GM19397 (cell line): Measurements from ENCODE around the gene TRIM34.
A peak's percentile ranks its signal among the peaks of the same experiment; 100 is the strongest.
"Not testable (repeated sequence)": the region's sequence is repeated elsewhere in the genome, so short reads cannot be mapped to it uniquely, and the experiment has no call there.

Source experiments
- ATAC-seq: cut with Tn5 transposase; IDR thresholded peaks from one replicate; pipeline ENCODE4 v1.9.1; 2021; ENCODE audit warnings: mild to moderate bottlenecking, moderate library complexity; ENCODE audit not compliant: unreplicated experiment

The TRIM34 gene, protein sequence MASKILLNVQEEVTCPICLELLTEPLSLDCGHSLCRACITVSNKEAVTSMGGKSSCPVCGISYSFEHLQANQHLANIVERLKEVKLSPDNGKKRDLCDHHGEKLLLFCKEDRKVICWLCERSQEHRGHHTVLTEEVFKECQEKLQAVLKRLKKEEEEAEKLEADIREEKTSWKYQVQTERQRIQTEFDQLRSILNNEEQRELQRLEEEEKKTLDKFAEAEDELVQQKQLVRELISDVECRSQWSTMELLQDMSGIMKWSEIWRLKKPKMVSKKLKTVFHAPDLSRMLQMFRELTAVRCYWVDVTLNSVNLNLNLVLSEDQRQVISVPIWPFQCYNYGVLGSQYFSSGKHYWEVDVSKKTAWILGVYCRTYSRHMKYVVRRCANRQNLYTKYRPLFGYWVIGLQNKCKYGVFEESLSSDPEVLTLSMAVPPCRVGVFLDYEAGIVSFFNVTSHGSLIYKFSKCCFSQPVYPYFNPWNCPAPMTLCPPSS

DNA sequence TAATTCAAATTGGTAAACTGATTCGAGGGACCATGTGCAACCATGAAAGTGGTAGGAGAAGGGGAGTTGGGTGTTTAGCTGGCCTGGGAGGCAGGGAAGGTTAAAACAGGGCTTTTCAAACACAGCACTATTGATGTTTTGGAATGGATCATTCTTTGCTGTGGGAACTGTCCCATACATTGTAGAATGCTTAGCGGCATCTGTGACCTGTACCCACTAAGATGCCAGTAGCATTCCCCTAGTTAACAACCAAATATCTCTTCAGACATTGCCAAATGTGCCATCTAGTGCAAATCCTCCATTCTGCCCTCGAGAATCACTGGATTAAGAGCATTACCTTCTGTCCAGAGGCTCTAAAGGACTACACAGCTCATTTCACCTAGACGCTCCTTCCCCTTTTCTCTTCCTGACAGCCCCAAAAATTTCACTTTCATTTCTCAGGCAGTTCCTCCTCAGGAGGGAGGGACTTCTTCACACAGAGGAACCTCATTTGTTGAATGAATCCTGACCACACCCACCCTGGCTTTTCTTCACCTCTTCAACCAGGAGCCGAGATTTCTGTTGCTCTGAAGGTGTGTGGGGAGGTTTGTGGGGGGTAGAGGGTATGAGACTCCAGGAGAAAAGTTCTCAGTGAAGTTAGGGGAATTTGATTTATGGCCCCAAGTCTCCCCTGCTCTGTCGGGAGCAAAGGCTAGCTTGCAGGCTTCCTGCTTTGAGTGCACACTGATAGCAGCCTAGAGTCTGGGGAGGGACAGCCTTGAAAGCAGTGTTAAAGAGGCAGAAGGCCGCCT is at the start of gene TRIM34:
TRIM34 (plus strand) TSS at position 513 of the 791 bp plus-strand sequence. CDS start 7,331 bp downstream, outside the sequence.
- peak; percentile 93 for ATAC-seq

DNA sequence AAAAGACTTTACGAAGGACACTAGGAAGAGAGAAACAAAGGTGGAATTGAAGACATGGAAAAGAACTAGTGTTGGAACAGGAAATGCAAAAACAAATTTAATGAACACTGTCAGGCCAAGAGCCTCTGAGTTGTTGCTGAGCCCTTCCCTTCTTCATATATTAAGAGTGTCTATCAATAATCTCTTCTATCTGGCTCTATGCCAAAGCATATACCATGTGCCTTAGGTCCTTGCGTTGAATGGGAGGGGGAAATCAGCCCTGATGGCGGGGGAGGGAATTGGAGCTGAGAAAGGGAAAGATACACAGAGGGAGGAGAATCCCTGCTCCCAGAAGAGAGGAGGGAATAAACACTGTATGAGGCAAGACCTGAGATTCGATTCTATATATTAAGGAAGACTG is 49.6 kb upstream of the TRIM34 start:
- no peak for ATAC-seq

DNA sequence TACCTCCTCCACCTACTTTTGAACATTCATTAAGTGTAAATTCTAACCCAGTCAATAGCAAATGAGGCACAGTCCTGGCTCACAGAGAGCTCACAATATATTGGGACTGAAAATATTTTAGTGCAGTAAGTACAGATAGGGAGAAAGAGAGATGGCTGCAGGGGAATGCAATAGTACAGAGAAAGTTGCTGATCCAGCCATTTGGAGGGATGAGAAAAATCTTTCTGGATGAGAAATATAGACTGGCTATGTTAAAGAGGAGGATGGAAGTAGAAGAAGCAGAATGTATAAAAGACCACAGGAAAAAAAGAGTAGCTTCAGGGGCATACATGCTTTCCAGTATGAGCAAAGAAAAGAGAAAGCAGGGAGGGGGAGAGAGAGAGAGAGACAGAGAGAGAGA is 47.7 kb upstream of the TRIM34 start:
- no peak for ATAC-seq

DNA sequence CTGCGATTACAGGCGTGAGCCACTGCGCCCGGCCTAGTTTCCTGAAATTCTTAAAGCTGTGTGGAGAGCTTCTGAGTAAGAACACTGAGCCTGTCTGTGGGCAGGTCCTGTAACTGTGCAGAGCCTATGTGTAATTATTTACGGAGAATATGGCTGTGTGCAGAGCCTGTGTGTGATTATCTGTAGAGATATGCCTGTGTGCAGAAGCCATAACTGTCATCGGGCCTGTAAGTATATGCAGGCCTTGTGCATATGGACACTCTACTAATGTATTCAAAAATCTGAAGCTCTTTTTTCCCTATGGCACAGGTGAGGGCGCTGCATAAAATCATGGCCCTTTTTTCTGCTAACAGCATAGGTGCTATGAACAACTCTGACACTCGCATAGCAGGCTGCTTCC is 44.2 kb upstream of the TRIM34 start, which contains the start of gene OR52B6:
OR52B6 (plus strand) TSS at position 301 of the 400 bp plus-strand sequence; CDS start at position 301, 0 bp downstream.
- no peak for ATAC-seq

GRCh38 chr11:5581014-5581413 is 43.8 kb upstream of the TRIM34 start:
- no peak for ATAC-seq

DNA sequence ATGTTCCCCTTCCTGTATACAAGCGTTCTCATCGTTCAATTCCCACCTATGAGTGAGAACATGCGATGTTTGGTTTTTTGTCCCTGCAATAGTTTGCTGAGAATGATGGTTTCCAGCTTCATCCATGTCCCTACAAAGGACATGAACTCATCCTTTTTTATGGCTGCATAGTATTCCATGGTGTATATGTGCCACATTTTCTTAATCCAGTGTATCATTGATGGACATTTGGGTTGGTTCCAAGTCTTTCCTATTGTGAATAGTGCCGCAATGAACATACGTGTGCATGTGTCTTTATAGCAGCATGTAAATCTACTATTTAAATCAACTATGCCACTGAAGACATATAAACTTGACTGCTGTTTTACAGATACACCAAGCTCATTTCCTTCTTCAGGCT is 40.3 kb upstream of the TRIM34 start:
- ATAC-seq = not testable (repeated sequence)

- ATAC-seq = not testable (repeated sequence)
Measured at GRCh38 chr11:5589906-5590305, 34.9 kb upstream of the TRIM34 start.

- no peak for ATAC-seq
Measured at GRCh38 chr11:5591613-5592012, 33.2 kb upstream of the TRIM34 start.

DNA sequence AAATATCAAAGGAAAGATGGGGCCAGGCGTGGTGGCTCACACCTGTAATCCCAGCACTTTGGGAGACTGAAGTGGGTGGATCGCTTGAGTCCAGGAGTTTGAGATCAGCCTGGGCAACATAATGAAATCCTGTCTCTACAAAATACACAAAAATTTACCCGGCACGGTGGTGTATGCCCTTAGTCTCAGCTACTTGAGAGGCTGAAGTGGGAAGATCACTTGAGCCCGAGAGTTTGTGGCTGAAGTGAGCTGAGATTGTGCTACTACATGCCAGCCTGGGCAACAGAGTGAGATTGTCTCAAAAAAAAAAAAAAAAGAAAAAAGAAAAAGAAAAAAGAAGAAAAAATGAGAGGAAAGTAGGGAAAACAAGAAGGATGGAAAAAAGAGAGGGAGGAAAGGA is 32.2 kb upstream of the TRIM34 start:
- no peak for ATAC-seq

- ATAC-seq = no peak
Measured at GRCh38 chr11:5593146-5593545, 31.7 kb upstream of the TRIM34 start.

GRCh38 chr11:5596607-5597201 is 28.1 kb upstream of the TRIM34 start, which contains the start of gene TRIM6:
TSS of gene TRIM6 (plus strand) at chr11:5596637. CDS start at chr11:5596898, 261 bp downstream.
- ATAC-seq = peak; percentile 39

DNA sequence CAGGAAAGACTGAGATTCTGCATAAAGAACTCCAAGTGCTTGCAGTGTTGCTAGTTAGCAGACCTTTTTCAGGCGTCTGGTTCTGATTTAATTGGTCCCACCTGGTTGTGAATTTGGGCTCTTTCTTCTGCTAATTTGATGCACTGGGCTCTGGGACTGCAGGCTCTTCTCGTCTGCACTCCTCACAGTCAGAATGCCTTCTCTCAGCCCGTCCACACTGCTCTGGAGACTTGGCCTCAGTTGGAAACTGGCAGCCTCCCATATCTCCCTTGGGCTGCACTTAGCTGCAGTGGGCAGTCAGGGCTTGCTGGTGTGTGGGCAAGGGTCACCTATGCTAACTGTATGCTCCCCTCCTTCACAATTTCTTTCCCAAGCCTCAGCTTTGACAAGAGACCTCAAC is 26.8 kb upstream of the TRIM34 start:
- no peak for ATAC-seq

DNA sequence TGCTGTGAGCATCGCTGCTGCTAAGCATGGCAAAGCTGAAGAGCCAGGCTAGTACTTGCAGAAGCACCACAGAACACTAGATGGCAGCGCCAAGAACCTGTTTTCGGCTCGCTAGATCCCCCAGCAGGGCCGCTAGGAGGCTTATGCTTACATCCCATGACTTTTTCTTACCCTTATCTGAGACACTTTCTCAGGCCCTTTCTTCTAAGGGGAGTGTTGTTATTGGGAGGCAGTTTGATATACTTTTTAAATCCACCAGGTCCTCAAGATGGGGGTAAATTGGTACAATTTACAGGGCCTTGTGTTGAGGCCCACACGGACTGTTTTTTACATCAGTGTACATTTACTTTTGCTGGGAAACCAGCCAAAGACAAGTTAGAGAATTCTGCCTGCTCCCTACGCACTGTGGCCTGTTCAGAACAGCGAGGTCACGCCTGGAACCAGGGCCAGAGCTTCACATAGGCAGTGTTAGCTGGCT is 24.4 kb upstream of the TRIM34 start:
- ATAC-seq = peak; percentile 93

- ATAC-seq = not testable (repeated sequence)
Measured at GRCh38 chr11:5602791-5603190, 22.0 kb upstream of the TRIM34 start.

GRCh38 chr11:5603326-5603725 is 21.5 kb upstream of the TRIM34 start:
- no peak for ATAC-seq

DNA sequence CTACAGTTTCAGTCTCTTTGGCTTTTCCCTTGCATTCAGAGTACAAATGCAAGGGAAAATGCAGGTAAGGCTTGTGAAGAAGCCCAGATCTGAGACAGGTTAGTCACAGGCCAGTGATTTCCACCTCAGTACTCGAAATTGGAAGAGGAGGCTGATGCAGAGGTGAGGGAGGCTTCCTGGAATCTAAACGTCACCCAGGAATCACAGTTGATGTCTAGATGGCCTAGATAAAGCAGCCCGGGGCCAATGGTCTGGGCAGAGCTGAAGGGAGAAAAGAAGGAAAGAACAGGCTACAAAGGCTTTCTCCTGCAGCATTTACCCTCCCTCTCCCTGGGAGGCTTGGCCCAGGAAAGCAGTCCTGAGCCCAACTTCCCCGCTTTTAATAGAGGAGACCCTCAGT is 19.9 kb upstream of the TRIM34 start:
- ATAC-seq = no peak

- no peak for ATAC-seq
Measured at GRCh38 chr11:5605849-5606248, 19.0 kb upstream of the TRIM34 start.

- no peak for ATAC-seq
Measured at GRCh38 chr11:5608808-5609207, 16.0 kb upstream of the TRIM34 start.

DNA sequence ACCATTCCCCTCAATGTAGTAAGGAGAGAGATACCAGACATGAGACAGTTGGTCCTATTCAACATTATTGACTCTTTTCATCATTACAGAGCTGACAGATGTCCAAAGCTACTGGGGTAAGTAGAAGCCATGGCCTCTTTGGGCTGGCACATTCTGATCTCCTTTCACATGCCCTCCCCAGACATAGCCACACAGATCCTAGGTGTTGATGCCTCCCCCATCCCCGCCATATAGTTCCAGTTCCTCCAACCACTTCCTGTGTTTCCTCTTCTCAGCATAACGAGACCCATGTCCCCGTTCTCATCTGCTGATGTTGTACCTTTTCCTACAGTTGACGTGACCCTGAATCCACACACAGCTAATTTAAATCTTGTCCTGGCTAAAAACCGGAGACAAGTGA is 14.4 kb upstream of the TRIM34 start:
- ATAC-seq = no peak

- ATAC-seq = no peak
Measured at GRCh38 chr11:5611627-5612026, 13.2 kb upstream of the TRIM34 start.

- ATAC-seq = no peak
Measured at GRCh38 chr11:5618807-5619206, 6.0 kb upstream of the TRIM34 start.
